GM10248 (cell line): Measurements from ENCODE around the gene TTYH3.

Source experiments
- CTCF ChIA-PET: fragments of 300-600 bp; sonication (Branson Sonifier 250); formaldehyde crosslinking; extraction: SDS; loops from one replicate; lab custom pipeline; 2021; ENCODE audit warnings: antibody characterized with exemption; lab: Yijun Ruan, JAX
- POLR2A ChIA-PET: fragments of 350-650 bp; sonication (Branson Sonifier 250); formaldehyde crosslinking; extraction: SDS; loops from one replicate; lab custom pipeline; 2020; ENCODE audit warnings: antibody characterized with exemption; lab: Yijun Ruan, JAX
- DNase-seq: peaks from one replicate; pipeline ENCODE4 v3.0.0; 2012; ENCODE audit errors: extremely low spot score
- TF ChIP-seq, protein P1 (sequence below): IDR thresholded peaks from 2 replicates; pipeline ENCODE4 v1.5.1; 2012; ENCODE audit warnings: mild to moderate bottlenecking, low read depth; ENCODE audit errors: extremely low read depth, missing control alignments, control extremely low read depth

The TTYH3 gene

DNA sequence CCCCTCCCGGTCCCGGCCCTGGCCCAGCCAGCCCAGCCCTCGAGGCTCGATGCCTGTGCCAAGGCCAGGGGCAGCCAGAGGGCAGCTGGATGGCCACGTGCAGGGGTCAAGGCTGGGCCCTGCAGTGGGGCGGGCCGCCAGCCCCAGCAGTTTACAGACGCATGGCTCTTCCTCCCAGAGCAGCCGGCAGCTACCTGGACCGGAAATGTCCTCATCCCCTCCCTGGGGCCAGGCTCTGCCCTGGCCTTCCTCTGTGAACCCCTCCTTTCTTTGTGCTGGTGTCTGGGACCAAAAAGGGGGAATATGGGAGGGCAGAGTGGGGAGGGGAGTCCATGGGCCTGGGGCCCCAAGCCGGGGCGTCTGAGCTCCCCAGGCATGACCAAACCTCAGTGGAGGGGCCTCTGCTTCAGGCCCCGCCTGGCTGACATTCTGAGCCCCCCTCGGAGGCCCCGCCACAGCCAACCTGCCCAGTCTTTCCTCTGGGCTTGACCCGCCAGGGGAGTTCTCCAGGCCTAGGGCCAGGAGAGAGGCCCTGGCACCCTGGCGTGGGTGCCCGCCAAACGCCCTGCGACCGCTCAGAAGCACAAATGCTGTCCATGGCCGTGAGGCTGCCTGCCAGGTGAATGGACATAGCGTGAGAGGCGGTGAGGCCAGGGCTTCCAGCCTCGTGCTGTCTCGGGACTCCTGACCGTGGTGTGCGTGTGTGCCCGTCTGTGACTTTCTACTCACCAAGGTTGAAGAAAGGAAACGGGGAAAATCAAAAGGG lies 31.5 kb downstream of the TTYH3 start:
- DNase-seq = no peak
- ChIA-PET CTCF (interaction anchor here (1.4 kb wide), 1 partner anchor 46 kb away, joined by 3 read pairs; no protein-coding TSS in a partner anchor), POLR2A (no interaction called here)
- TF ChIP-seq, protein P1, sequence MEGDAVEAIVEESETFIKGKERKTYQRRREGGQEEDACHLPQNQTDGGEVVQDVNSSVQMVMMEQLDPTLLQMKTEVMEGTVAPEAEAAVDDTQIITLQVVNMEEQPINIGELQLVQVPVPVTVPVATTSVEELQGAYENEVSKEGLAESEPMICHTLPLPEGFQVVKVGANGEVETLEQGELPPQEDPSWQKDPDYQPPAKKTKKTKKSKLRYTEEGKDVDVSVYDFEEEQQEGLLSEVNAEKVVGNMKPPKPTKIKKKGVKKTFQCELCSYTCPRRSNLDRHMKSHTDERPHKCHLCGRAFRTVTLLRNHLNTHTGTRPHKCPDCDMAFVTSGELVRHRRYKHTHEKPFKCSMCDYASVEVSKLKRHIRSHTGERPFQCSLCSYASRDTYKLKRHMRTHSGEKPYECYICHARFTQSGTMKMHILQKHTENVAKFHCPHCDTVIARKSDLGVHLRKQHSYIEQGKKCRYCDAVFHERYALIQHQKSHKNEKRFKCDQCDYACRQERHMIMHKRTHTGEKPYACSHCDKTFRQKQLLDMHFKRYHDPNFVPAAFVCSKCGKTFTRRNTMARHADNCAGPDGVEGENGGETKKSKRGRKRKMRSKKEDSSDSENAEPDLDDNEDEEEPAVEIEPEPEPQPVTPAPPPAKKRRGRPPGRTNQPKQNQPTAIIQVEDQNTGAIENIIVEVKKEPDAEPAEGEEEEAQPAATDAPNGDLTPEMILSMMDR = no peak

GRCh38 chr7:2663960-2664359 lies 32.2 kb downstream of the TTYH3 start:
- TF ChIP-seq, protein P1 = no peak
- POLR2A ChIA-PET = no interaction called here
- CTCF ChIA-PET = interaction anchor here (0.9 to 1.4 kb wide), 2 partner anchors 17 to 46 kb away, joined by 3 read pairs; no protein-coding TSS in a partner anchor
- DNase-seq = no peak

- CTCF ChIA-PET = interaction anchor here (0.6 to 0.7 kb wide), 2 partner anchors 16 to 197 kb away, joined by 3 read pairs; no protein-coding TSS in a partner anchor
- no peak for DNase-seq
- TF ChIP-seq, protein P1 = no peak
- POLR2A ChIA-PET = interaction anchor here (0.5 kb wide), 1 partner anchor 23 kb away, joined by 3 read pairs; no protein-coding TSS in a partner anchor
Measured at GRCh38 chr7:2665359-2665791, 33.6 kb downstream of the TTYH3 start.

- POLR2A ChIA-PET = interaction anchor here (1.0 kb wide), 1 partner anchor 9 kb away, joined by 4 read pairs; no protein-coding TSS in a partner anchor
- CTCF ChIA-PET = interaction anchor here (2.5 kb wide), 1 partner anchor 44 kb away, joined by 14 read pairs; no protein-coding TSS in a partner anchor
- no peak for DNase-seq
- TF ChIP-seq, protein P1 = no peak
Measured at GRCh38 chr7:2666155-2666554, 34.4 kb downstream of the TTYH3 start.

DNA sequence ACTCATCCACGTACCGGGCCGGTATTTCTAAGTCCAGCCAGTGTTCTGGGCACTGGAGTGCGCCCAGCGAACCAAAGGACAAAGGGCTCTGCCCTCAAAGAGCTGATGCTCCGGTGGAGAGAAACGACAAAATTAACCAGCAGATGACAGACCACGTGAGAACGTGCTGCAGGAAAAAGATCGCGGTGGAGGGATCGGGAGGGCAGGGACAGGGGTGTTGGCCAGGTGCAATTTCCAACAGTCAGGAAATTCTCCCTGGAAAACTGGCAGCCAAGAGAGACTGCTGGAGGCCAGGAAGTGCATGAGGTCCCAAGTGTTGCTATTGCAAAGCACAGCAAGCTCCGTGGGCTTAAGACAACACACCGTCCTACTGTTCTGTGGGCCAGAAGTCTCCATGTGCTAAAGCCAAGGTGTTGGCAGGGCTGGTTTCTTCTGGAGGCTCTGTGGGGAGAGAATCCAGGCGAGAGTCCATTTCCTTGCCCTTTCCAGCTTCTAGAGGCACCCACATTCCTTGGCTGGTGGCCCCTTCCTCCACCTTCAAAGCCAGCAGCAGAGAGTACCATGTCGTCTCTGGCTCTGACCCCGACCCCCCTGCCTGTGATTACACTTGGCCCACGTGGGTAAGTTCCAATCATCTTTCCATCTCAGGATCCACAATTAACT lies 34.9 kb downstream of the TTYH3 start:
- TF ChIP-seq, protein P1 = no peak
- ChIA-PET POLR2A (interaction anchor here (1.0 kb wide), 1 partner anchor 10 kb away, joined by 4 read pairs; no protein-coding TSS in a partner anchor), CTCF (interaction anchor here (1.5 to 2.5 kb wide), 2 partner anchors 13 to 43 kb away, joined by 4 to 14 read pairs; no protein-coding TSS in a partner anchor)
- DNase-seq = no peak

DNA sequence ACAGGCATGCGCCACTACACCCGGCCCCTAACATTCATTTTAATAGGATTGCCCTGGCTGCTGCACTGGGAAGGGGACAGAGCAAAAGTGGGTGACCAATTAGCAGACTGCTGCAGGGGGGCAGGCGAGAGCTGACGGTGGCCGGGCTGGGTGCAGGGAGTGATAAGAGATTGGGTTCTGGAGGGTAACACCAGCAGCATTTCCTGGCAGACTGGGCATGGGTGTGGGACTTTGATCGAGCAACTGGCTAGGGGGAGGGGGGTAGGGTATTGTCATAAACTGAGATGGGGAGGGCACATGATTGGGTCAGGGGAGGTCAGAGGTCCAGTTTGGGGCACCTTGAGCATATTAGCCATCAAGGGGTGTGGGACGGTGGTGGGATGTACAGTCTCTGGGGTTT lies 36.1 kb downstream of the TTYH3 start:
- no peak for DNase-seq
- ChIA-PET CTCF (interaction anchor here (1.4 to 6.1 kb wide), 4 partner anchors 8 to 48 kb away, joined by 4 to 56 read pairs (median 9); no protein-coding TSS in a partner anchor), POLR2A (no interaction called here)
- TF ChIP-seq, protein P1 = no peak
